Uterus (tissue), 4 donors: Measurements from ENCODE around the gene CDC42BPG. TPM values are rescaled to one million over a fixed set of nuclear protein-coding genes. Genes with fewer than 3 reads are reported as not detected.
A peak's percentile ranks its signal among the peaks of the same experiment; 100 is the strongest.

Source experiments
- DNase-seq, 2 donors: peaks; one replicate each; pipeline ENCODE4 v3.0.0-alpha.2; 2019 to 2020
- H3K27ac ChIP-seq, 2 donors: fragments of 200-600 bp; sonication (generic); 1 replicate in 1 of 2; 2 replicates in 1 of 2; pipeline ENCODE4 v1.5.1; 2016 to 2018
- H3K27me3 ChIP-seq, 2 donors: fragments of 200-600 bp; sonication (generic); one replicate each; pipeline ENCODE4 v1.5.1; 2018 to 2019; ENCODE audit warnings: control low read depth in 1 of 2
- H3K36me3 ChIP-seq, 2 donors: fragments of 200-600 bp; sonication (generic); one replicate each; pipeline ENCODE4 v1.5.1; 2019; ENCODE audit warnings: control low read depth in 1 of 2
- H3K4me1 ChIP-seq, 2 donors: fragments of 200-600 bp; sonication (generic); one replicate each; pipeline ENCODE4 v1.5.1; 2018 to 2019; ENCODE audit warnings: control low read depth in 1 of 2
- H3K4me3 ChIP-seq, 2 donors: fragments of 200-600 bp; sonication (generic); 1 replicate in 1 of 2; 2 replicates in 1 of 2; pipeline ENCODE4 v1.5.1; 2018 to 2019; ENCODE audit warnings: mild to moderate bottlenecking in 1 of 2
- H3K9me3 ChIP-seq, 2 donors: fragments of 200-600 bp; sonication (generic); one replicate each; pipeline ENCODE4 v1.5.1; 2019; ENCODE audit warnings: control low read depth in 1 of 2
- CTCF ChIP-seq, 4 experiments: fragments of 200-600 bp in 2 of 4; fragments of 450-650 bp in 2 of 4; sonication (generic) in 2 of 4; IDR thresholded peaks; one replicate each; pipeline ENCODE4 v1.5.1; 2016 to 2019; ENCODE audit warnings: antibody characterized with exemption in 4 of 4, mild to moderate bottlenecking in 2 of 4, moderate library complexity in 1 of 4
- POLR2A ChIP-seq, 2 donors: fragments of 450-650 bp; IDR thresholded peaks; one replicate each; pipeline ENCODE4 v1.6.1; 2016; ENCODE audit warnings: antibody characterized with exemption in 2 of 2, mild to moderate bottlenecking in 1 of 2, moderate library complexity in 1 of 2
- intact Hi-C: fragments of 100-400 bp; cut with DNase I; formaldehyde crosslinking; loops from one replicate; pipeline ENCODE4 v1.15.1; 2023; ENCODE audit warnings: low total_unique reads
- total RNA-seq, 4 donors: library from RNA; depleted of rRNA in 3 of 4; stranded (reverse); fragments of >200 nt in 3 of 4; gene quantifications; one replicate each; pipeline versions ENCODE4 v1.1.0 to v1.2.4, GENCODE V29; 2014 to 2023
- donor health status: DM: yes; HTN: yes; CAD: no.

CDC42BPG gene
- total RNA-seq, 4 donors from 2014 or later = under 0.01 to 2.7 (median 0.30) TPM

- peak overlapping the region; percentile 77 to 86 for H3K27ac ChIP-seq
- H3K36me3 ChIP-seq = no peaks in the 10 kb centered on the region
- H3K4me3 ChIP-seq = no peak overlapping the region
- no peak for TF ChIP-seq CTCF (IDR thresholded peaks at IDR 0.05)
- TF ChIP-seq POLR2A (IDR thresholded peaks at IDR 0.05) = no peak
- no peaks in the 10 kb centered on the region for H3K27me3 ChIP-seq
- no peak for DNase-seq
- intact Hi-C loops = no loop called here
- peaks cover 5 to 33% of the 10 kb centered on the region in 2 donors for H3K4me1 ChIP-seq
- H3K9me3 ChIP-seq = no peaks in the 10 kb centered on the region
Measured at GRCh38 chr11:64871492-64871891, 27.0 kb upstream of the CDC42BPG start.

- DNase-seq = no peak
- TF ChIP-seq POLR2A (IDR thresholded peaks at IDR 0.05) (no peak), CTCF (IDR thresholded peaks at IDR 0.05) (no peak)
- intact Hi-C loops = no loop called here
- H3K4me3 ChIP-seq = no peak overlapping the region
- no peaks in the 10 kb centered on the region for H3K27me3 ChIP-seq
- H3K27ac ChIP-seq = peak overlapping the region; percentile 77 to 86
- no peaks in the 10 kb centered on the region for H3K36me3 ChIP-seq
- H3K4me1 ChIP-seq = peaks cover 5 to 33% of the 10 kb centered on the region in 2 donors
- H3K9me3 ChIP-seq = no peaks in the 10 kb centered on the region
Measured at GRCh38 chr11:64870893-64871466, 26.5 kb upstream of the CDC42BPG start.

GRCh38 chr11:64870176-64870892 lies 25.9 kb upstream of the CDC42BPG start:
- peak in 1 of 2 donors; percentile 58 for DNase-seq
- no peaks in the 10 kb centered on the region for H3K27me3 ChIP-seq
- no peak overlapping the region for H3K4me3 ChIP-seq
- TF ChIP-seq CTCF (IDR thresholded peaks at IDR 0.05) = no peak
- TF ChIP-seq POLR2A (IDR thresholded peaks at IDR 0.05) = no peak
- peaks cover 6 to 34% of the 10 kb centered on the region in 2 donors for H3K4me1 ChIP-seq
- no peaks in the 10 kb centered on the region for H3K36me3 ChIP-seq
- intact Hi-C loops = no loop called here
- H3K27ac ChIP-seq = peak overlapping the region; percentile 77 to 86
- no peaks in the 10 kb centered on the region for H3K9me3 ChIP-seq

- H3K4me1 ChIP-seq = peaks cover 12 to 41% of the 10 kb centered on the region in 2 donors
- no peak overlapping the region for H3K4me3 ChIP-seq
- peak in 3 of 4 experiments; percentile 15 to 32 (median 15) for TF ChIP-seq CTCF (IDR thresholded peaks at IDR 0.05)
- no peak for TF ChIP-seq POLR2A (IDR thresholded peaks at IDR 0.05)
- H3K27ac ChIP-seq = peak overlapping the region; percentile 77 to 86
- H3K36me3 ChIP-seq = no peaks in the 10 kb centered on the region
- no peaks in the 10 kb centered on the region for H3K9me3 ChIP-seq
- DNase-seq = no peak
- H3K27me3 ChIP-seq = no peaks in the 10 kb centered on the region
- intact Hi-C loops = no loop called here
Measured at GRCh38 chr11:64869571-64870175, 25.2 kb upstream of the CDC42BPG start.
